Measurements from ENCODE around the gene BNC1. TPM values are rescaled to one million over a fixed set of nuclear protein-coding genes. Genes with fewer than 3 reads are reported as not detected.
A peak's percentile ranks its signal among the peaks of the same experiment; 100 is the strongest.

Gene BNC1
- total and polyA plus RNA-seq, 2 donors (not counting 1 experiment from before 2014, with no cell fraction given), result 5.7 to 14.2 TPM

- Histone ChIP-seq H3K4me1 (ENCODE audit: control insufficient read depth, extremely low read depth, insufficient read depth, low read length) (peaks cover 12% of the 10 kb centered on the region), H3K27ac (ENCODE audit: insufficient read depth, low read length) (no peak overlapping the region), H3K9ac (ENCODE audit: insufficient read depth, low read length) (no peak overlapping the region), H2AFZ (ENCODE audit: low read length) (no peak overlapping the region), H3K79me2 (ENCODE audit: control insufficient read depth, insufficient read depth, low read length) (no peaks in the 10 kb centered on the region), H3K9me3 (ENCODE audit: control insufficient read depth, insufficient read depth, low read depth, low read length) (no peaks in the 10 kb centered on the region), H3K36me3 (ENCODE audit: control insufficient read depth, insufficient read depth, low read length) (no peaks in the 10 kb centered on the region), H3K27me3 (ENCODE audit: control insufficient read depth, insufficient read depth, low read length) (no peaks in the 10 kb centered on the region), H3K4me3 (replicated peaks in 1 of 4; ENCODE audit: control extremely low read depth in 1 of 4, insufficient read depth in 1 of 4, low read depth in 3 of 4, low read length in 4 of 4) (no peak overlapping the region), H4K20me1 (ENCODE audit: control insufficient read depth, extremely low read depth, insufficient read depth, low read length) (no peaks in the 10 kb centered on the region), H3K4me2 (ENCODE audit: extremely low read depth, insufficient read depth, low read length) (peak overlapping the region; percentile 51)
- DNase-seq (ENCODE audit: low read depth in 2 of 2), result peak in 1 of 2 donors; percentile 40
- TF ChIP-seq CTCF (conservative IDR thresholded peaks at IDR 0.05 in 1 of 2, IDR thresholded peaks at IDR 0.05 in 1 of 2; ENCODE audit: low read depth in 1 of 2, low read length in 2 of 2), result no peak
- TF ChIP-seq EZH2 (IDR thresholded peaks at IDR 0.05; ENCODE audit: low read length, missing control alignments), result no peak
Measured at GRCh38 chr15:83306561-83306960, 22.1 kb upstream of the BNC1 start.

GRCh38 chr15:83305704-83306291 lies 21.3 kb upstream of the BNC1 start:
- Histone ChIP-seq H3K9me3 (ENCODE audit: control insufficient read depth, insufficient read depth, low read depth, low read length) (no peaks in the 10 kb centered on the region), H3K4me1 (ENCODE audit: control insufficient read depth, extremely low read depth, insufficient read depth, low read length) (peaks cover 12% of the 10 kb centered on the region), H3K27me3 (ENCODE audit: control insufficient read depth, insufficient read depth, low read length) (no peaks in the 10 kb centered on the region), H3K9ac (ENCODE audit: insufficient read depth, low read length) (no peak overlapping the region), H3K4me2 (ENCODE audit: extremely low read depth, insufficient read depth, low read length) (peak overlapping the region; percentile 69), H3K27ac (ENCODE audit: insufficient read depth, low read length) (no peak overlapping the region), H3K36me3 (ENCODE audit: control insufficient read depth, insufficient read depth, low read length) (no peaks in the 10 kb centered on the region), H3K4me3 (replicated peaks in 1 of 4; ENCODE audit: control extremely low read depth in 1 of 4, insufficient read depth in 1 of 4, low read depth in 3 of 4, low read length in 4 of 4) (no peak overlapping the region), H3K79me2 (ENCODE audit: control insufficient read depth, insufficient read depth, low read length) (no peaks in the 10 kb centered on the region), H2AFZ (ENCODE audit: low read length) (peak overlapping the region; percentile 40), H4K20me1 (ENCODE audit: control insufficient read depth, extremely low read depth, insufficient read depth, low read length) (no peaks in the 10 kb centered on the region)
- peak in 1 of 2 donors; percentile 76 for DNase-seq (ENCODE audit: low read depth in 2 of 2)
- TF ChIP-seq EZH2 (IDR thresholded peaks at IDR 0.05; ENCODE audit: low read length, missing control alignments), result no peak
- TF ChIP-seq CTCF (conservative IDR thresholded peaks at IDR 0.05 in 1 of 2, IDR thresholded peaks at IDR 0.05 in 1 of 2; ENCODE audit: low read depth in 1 of 2, low read length in 2 of 2), result no peak

- H4K20me1 ChIP-seq (ENCODE audit: control insufficient read depth, extremely low read depth, insufficient read depth, low read length), result no peaks in the 10 kb centered on the region
- peaks cover 12% of the 10 kb centered on the region for H3K4me1 ChIP-seq (ENCODE audit: control insufficient read depth, extremely low read depth, insufficient read depth, low read length)
- H2AFZ ChIP-seq (ENCODE audit: low read length), result peak overlapping the region; percentile 40
- no peaks in the 10 kb centered on the region for H3K27me3 ChIP-seq (ENCODE audit: control insufficient read depth, insufficient read depth, low read length)
- H3K9ac ChIP-seq (ENCODE audit: insufficient read depth, low read length), result no peak overlapping the region
- H3K4me2 ChIP-seq (ENCODE audit: extremely low read depth, insufficient read depth, low read length), result peak overlapping the region; percentile 69
- no peaks in the 10 kb centered on the region for H3K36me3 ChIP-seq (ENCODE audit: control insufficient read depth, insufficient read depth, low read length)
- no peaks in the 10 kb centered on the region for H3K9me3 ChIP-seq (ENCODE audit: control insufficient read depth, insufficient read depth, low read depth, low read length)
- H3K27ac ChIP-seq (ENCODE audit: insufficient read depth, low read length), result no peak overlapping the region
- no peak overlapping the region for H3K4me3 ChIP-seq (replicated peaks in 1 of 4; ENCODE audit: control extremely low read depth in 1 of 4, insufficient read depth in 1 of 4, low read depth in 3 of 4, low read length in 4 of 4)
- no peaks in the 10 kb centered on the region for H3K79me2 ChIP-seq (ENCODE audit: control insufficient read depth, insufficient read depth, low read length)
- no peak for TF ChIP-seq CTCF (conservative IDR thresholded peaks at IDR 0.05 in 1 of 2, IDR thresholded peaks at IDR 0.05 in 1 of 2; ENCODE audit: low read depth in 1 of 2, low read length in 2 of 2)
- DNase-seq (ENCODE audit: low read depth in 2 of 2), result peak in 1 of 2 donors; percentile 51
Measured at GRCh38 chr15:83304861-83305703, 20.6 kb upstream of the BNC1 start.
